ENCODE measurements around the gene SMNDC1.
A peak's percentile ranks its signal among the peaks of the same experiment; 100 is the strongest.

The SMNDC1 gene

DNA sequence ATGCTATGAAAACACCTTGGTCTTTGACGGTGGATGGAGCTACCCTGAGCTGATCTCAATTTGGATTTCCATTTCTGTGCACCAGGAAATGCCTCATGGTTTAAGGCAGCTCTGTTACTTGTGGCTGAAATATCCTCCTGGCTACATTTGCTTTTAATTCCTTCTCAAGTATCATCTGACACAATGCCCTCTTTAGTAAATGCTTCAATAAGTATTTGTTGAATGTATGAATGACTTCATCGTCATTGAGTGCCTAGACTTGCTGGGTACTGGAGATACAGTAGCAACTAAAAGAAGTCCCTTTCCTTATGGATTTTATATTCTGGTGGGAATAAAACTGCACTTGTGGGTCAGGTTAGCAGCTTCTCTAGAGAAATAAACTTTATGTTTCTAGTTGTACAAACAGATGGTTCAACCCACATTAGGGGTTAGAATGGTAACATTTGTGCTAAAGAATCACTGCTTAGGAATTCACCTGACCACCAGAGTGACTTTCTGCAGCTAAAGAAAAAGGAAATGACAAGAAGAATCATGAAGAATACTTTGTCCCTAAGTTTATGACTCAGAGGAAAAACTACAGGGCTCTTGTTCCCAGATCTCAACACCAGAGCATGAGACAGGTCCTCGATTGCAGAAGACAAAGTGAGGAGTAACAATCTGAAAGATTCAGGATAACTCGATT is 21.8 kb upstream of the SMNDC1 start:
- DNase-seq, result no peak

- no peak for DNase-seq
Observed at GRCh38 chr10:110324805-110325280, 20.1 kb upstream of the SMNDC1 start.

GRCh38 chr10:110324201-110324804 is 19.6 kb upstream of the SMNDC1 start:
- DNase-seq, result no peak

DNA sequence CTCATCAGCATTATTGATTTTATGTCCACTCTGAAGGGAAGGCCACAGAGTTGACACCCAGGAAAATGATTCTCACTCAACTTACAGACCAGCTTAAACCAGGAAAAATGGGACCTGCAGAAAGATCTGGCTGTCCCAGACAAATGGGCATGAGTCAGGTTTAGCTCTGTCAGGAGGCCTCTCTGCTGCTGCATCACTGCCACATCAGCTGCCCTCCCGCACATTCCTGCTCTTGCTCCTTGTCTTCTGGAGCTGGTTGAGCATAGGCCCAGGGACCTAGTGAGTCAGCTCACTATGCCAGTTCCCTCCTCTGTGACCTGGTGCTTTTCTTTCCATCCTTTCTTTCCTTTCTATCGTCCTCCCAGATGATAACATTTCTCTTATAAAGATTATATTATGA is 18.8 kb upstream of the SMNDC1 start:
- DNase-seq, result no peak

DNA sequence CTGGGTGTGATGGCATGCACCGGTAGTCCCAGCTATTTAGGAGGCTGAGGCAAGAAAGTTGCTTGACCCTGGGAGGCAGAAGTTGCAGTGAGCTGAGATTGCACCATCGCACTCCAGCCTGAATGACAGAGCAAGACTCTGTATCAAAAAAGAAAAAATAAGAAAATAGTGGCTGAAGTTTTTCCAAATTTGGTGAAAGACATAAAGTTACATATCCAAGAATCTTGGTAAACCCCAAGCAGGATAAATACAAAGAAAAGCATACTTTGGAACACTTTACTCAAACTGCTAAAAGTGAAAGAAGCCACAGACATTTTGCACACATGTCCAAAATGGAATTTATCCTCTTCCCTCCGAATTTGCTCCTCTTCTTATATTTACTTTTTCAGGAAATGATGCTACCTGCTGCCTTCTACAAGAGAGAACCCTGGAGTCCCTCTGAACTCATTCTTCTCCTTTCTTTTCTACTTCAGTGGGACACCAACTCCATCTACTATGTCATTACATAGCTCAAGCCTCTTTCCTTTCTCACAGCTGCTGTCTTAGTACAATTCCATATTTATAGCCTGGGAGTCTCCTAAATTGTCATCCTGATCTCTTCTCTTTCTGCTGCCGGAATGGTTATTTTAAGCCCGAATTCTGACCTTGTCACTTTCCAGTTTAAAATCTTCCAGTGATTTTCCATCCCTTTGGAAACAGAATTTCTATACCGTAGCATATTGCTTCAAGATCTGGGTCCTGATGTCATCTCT is 17.3 kb upstream of the SMNDC1 start:
- DNase-seq, result no peak

DNA sequence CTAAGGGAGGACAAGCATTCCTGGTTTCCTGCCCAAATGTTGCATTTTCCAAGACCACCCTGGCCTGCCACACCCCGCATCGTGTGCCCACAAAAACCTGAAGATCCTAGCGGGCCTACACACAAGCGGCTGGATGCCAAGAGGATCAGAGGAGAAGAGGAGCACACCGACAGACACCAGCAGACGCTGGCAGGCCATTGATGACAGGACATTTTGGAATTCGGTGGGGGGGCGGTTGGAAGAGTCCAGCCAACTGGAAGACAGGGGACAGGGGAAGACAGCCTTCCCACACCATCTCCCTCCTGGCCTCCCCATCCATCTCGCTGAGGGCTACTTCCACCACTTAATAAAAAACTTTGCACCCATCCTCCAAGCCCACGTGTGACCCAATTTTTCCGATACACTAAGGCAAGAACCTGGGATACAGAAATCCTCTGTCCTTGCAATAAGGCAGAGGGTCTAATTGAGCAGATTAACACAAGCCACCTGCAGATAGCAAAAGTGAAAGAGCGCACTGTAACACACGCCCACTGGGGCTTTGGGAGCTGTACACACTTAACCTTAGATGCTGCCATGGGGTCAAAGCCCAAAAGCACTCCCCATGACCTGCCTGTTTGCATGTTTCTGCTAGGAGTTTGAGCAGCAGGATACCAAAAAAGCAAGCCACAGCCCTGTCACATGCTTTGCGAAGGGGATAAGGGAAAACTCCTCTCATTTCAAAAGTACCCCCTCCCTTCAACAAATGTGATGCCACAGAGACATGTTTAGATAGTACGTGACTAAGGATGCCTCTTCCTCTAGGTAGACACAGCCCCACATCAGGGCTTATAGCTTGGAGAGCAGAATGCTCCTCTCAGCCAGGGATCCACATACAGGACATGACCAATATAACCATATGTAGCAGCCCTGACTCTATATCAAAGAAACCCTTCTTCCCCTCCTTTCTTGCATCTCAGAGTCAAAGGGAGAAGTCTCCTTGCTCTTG is 13.4 kb upstream of the SMNDC1 start:
- DNase-seq, result no peak

DNA sequence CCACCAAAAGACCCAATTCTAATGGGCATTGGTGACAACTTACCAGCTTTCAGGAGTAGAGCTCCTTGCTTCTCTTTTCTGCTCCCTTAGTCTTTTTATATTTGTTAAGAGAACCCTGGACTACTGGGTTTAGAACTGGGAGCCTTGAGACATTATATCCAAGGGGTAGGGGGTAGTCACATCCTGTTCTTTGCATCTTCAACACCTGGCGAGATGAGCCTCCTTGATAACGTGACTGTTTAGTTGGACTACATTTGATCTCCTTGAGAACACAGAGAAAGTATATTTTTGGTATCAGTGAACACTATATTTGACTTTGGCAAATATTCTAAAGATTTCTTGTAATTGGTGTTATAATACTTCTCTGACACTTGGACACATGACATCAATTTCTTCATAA is 9.0 kb upstream of the SMNDC1 start:
- no peak for DNase-seq

GRCh38 chr10:110312206-110312605 is 7.5 kb upstream of the SMNDC1 start:
- DNase-seq, result no peak

GRCh38 chr10:110311357-110311949 is 6.7 kb upstream of the SMNDC1 start:
- peak in 1 of 2 experiments; percentile 3 for DNase-seq

- DNase-seq, result no peak
Observed at GRCh38 chr10:110310741-110311140, 6.0 kb upstream of the SMNDC1 start.

DNA sequence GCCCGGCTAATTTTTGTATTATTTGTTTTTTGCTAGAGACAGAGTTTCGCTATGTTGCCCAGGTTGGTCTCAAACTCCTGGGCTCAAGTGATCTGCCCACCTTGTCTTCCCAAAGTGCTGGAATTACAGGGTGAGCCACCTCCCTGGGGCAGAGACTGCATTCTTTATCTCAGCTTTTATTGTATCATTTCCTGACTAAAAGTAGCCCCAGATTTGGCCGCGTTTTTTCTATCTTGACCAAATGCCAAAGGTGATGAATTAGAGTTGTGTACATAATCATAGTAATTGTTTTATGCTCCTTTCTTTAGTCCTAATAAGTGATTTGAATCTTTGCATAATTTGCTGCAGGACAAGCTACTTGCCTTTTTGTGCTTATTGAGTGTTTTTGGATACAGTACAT is 3.1 kb upstream of the SMNDC1 start:
- no peak for DNase-seq

GRCh38 chr10:110306452-110306768 is 1.7 kb upstream of the SMNDC1 start:
- no peak for DNase-seq

GRCh38 chr10:110305767-110306451 is 1.2 kb upstream of the SMNDC1 start:
- peak; percentile 10 to 18 for DNase-seq

GRCh38 chr10:110304394-110304779 is 333 bp downstream of the SMNDC1 start:
- no peak for DNase-seq

DNA sequence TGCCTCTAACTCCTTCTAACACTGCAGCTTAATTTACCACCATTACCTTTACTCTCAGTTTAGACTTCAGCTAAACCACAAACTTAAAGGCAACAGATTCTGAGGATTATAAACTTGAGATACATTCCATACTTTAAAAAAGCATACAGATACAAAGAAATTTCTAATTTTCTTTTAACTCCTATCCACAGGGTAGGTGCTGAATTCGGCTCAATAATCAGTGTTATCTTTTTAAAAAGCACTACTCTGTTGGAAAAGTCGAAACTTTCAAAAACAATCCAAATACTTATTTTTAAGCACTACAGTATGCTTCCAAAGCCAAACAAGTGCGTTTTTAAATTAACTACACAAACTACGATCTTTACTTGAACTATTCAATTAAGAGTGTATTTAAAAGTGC is 1.0 kb downstream of the SMNDC1 start:
- DNase-seq, result no peak

DNA sequence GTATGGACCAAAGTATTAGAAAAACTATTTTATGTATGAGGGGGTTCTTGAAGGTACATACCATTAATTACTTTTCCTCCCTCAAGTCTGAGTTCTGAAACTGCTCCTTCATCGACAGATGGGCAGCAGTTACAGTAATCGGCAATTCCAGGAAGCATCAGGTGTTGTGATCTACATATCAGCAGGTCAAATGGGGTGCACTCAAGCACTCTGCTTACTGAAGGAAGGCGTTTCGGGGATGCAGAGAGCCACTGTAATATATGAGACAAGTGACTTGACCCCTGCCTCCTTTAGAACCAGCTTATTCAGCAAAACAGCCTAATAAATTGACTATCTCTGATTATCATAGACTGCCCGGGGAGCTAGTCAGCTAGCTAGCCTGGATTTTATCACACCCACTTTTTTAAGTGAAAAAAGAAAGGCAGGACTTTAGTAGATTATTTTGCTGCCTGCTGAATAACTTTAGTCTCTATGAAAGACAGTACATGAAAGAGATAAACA is 4.2 kb downstream of the SMNDC1 start:
- no peak for DNase-seq

GRCh38 chr10:110296966-110297365 is 7.8 kb downstream of the SMNDC1 start:
- no peak for DNase-seq

DNA sequence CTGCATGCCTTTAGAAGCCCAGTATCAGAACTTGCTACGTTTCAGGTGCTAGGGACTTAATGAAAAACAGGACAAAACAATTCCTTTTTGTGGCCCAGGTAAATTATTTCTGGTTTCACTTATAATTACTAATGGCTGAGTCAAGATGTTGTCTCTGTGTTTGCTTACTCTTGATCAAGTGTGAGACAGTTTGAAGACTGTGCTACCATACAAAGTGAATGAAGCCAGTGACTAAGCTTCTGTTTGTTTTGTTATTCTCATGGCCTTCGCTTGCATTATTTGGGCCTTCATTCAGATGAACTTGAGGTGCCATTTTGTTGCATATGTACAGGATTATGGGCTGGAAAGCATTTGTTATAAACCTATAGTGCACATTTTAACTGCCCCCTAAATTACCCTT is 17.9 kb downstream of the SMNDC1 start:
- no peak for DNase-seq

- no peak for DNase-seq
Observed at GRCh38 chr10:110285501-110285900, 19.2 kb downstream of the SMNDC1 start.

GRCh38 chr10:110284262-110284661 is 20.5 kb downstream of the SMNDC1 start:
- DNase-seq, result no peak

GRCh38 chr10:110279407-110279986 is 25.2 kb downstream of the SMNDC1 start:
- DNase-seq, result no peak
